SU-DHL-6 (cell line): ENCODE data around the gene AP2A2.

Experiments used
- EZH2phosphoT487 ChIP-seq: fragments of 200-600 bp; sonication (generic), shearing (Covaris generic); conservative IDR thresholded peaks from 2 replicates; pipeline ENCODE4 v1.6.1; 2018; ENCODE audit warnings: mild to moderate bottlenecking, antibody characterized with exemption, low read length, moderate library complexity, mixed read lengths
- TF ChIP-seq, protein P1 (sequence below): fragments of 200-600 bp; sonication (generic); IDR thresholded peaks from one replicate; pipeline ENCODE4 v1.5.1; 2017; ENCODE audit warnings: antibody characterized with exemption, mild to moderate bottlenecking, low read length, moderate library complexity; ENCODE audit not compliant: insufficient read depth, poor library complexity, severe bottlenecking

DNA sequence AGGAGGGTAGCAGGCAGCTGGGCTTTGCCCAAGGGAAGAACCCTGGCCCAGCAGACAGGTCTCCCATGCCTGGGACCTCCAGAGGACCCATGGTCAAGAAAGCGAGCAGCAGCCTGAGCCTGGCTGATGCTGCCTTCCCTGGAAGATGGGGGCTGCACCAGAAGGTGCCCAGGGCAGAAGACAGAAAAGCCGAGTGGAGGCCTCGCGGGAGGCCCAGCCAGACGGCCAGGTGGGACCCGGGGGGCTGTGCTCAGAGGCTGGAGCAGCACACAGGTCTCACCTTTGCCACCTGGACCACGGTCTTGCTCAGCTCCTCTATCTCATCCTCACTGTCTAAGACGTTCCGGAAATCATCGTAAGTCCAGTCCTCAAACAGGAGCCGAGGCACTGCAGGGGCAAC lies 25.9 kb upstream of the AP2A2 start:
- TF ChIP-seq, protein P1, sequence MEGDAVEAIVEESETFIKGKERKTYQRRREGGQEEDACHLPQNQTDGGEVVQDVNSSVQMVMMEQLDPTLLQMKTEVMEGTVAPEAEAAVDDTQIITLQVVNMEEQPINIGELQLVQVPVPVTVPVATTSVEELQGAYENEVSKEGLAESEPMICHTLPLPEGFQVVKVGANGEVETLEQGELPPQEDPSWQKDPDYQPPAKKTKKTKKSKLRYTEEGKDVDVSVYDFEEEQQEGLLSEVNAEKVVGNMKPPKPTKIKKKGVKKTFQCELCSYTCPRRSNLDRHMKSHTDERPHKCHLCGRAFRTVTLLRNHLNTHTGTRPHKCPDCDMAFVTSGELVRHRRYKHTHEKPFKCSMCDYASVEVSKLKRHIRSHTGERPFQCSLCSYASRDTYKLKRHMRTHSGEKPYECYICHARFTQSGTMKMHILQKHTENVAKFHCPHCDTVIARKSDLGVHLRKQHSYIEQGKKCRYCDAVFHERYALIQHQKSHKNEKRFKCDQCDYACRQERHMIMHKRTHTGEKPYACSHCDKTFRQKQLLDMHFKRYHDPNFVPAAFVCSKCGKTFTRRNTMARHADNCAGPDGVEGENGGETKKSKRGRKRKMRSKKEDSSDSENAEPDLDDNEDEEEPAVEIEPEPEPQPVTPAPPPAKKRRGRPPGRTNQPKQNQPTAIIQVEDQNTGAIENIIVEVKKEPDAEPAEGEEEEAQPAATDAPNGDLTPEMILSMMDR: no peak
- TF ChIP-seq EZH2phosphoT487: no peak
